OCI-LY7 (cell line): ENCODE measurements around the gene CD160. TPM values are rescaled to one million over a fixed set of nuclear protein-coding genes. Genes with fewer than 3 reads are reported as not detected.
"Not testable (repeated sequence)": the region's sequence is repeated elsewhere in the genome, so short reads cannot be mapped to it uniquely, and the experiment has no call there.

Source experiments
- BruUV-seq: library from RNA; stranded (reverse); fragments of 400-500 nt; replicated peaks from 2 replicates; lab custom pipeline; 2021; lab: Mats Ljungman, UMichigan
- CTCF ChIA-PET: fragments of 300-600 bp; sonication (Branson Sonifier 250); formaldehyde crosslinking; loops from one replicate; lab custom pipeline; 2022; ENCODE audit warnings: antibody characterized with exemption; ENCODE audit not compliant: unreplicated experiment; lab: Charles Lee
- POLR2A ChIA-PET: fragments of 300-600 bp; sonication (Branson Sonifier 250); formaldehyde crosslinking; loops from one replicate; lab custom pipeline; 2022; ENCODE audit warnings: antibody characterized with exemption; lab: Charles Lee
- DNase-seq: peaks from one replicate; pipeline ENCODE4 v3.0.0-alpha.2; 2015; ENCODE audit warnings: low spot score
- H2AFZ ChIP-seq: fragments of 200-600 bp; sonication (generic), shearing (Covaris generic); 2 replicates; pipeline ENCODE4 v1.6.1; 2014; ENCODE audit warnings: mild to moderate bottlenecking, antibody characterized with exemption, low read length, moderate library complexity
- H3K27ac ChIP-seq: fragments of 200-600 bp; sonication (generic); 2 replicates; pipeline ENCODE4 v1.5.1; 2014; ENCODE audit warnings: mixed run types, low read depth, mild to moderate bottlenecking, moderate library complexity, low read length, inconsistent platforms; ENCODE audit not compliant: poor library complexity, severe bottlenecking
- H3K36me3 ChIP-seq: fragments of 200-600 bp; sonication (generic); 2 replicates; pipeline ENCODE4 v1.6.1; 2014; ENCODE audit warnings: mild to moderate bottlenecking, antibody characterized with exemption, low read length, moderate library complexity, mixed read lengths; ENCODE audit not compliant: insufficient read depth
- H3K4me1 ChIP-seq: fragments of 200-600 bp; sonication (generic); 2 replicates; pipeline ENCODE4 v1.5.1; 2014; ENCODE audit warnings: mild to moderate bottlenecking, low read length; ENCODE audit not compliant: insufficient read depth, poor library complexity, severe bottlenecking
- H3K4me2 ChIP-seq: fragments of 200-600 bp; sonication (generic); 2 replicates; pipeline ENCODE4 v1.6.1; 2014; ENCODE audit warnings: mild to moderate bottlenecking, low read length
- H3K4me3 ChIP-seq: fragments of 200-600 bp; sonication (generic); 2 replicates; pipeline ENCODE4 v1.5.1; 2014; ENCODE audit warnings: mild to moderate bottlenecking, low read depth, low read length; ENCODE audit not compliant: poor library complexity, severe bottlenecking
- H3K79me2 ChIP-seq: fragments of 200-600 bp; sonication (generic); 2 replicates; pipeline ENCODE4 v1.6.1; 2016; ENCODE audit warnings: low read depth, mild to moderate bottlenecking, low read length, moderate library complexity, mixed read lengths; ENCODE audit not compliant: insufficient read depth
- H3K9me2 ChIP-seq: fragments of 200-600 bp; sonication (generic); 2 replicates; pipeline ENCODE4 v1.6.1; 2016; ENCODE audit warnings: mild to moderate bottlenecking, low read length, mixed read lengths; ENCODE audit not compliant: insufficient read depth
- H3K9me3 ChIP-seq: fragments of 200-600 bp; sonication (generic); 2 replicates; pipeline ENCODE4 v1.6.1; 2014; ENCODE audit warnings: mild to moderate bottlenecking, mixed run types, low read length, mixed read lengths
- H4K20me1 ChIP-seq: fragments of 200-600 bp; sonication (generic); 2 replicates; pipeline ENCODE4 v1.6.1; 2014; ENCODE audit warnings: mild to moderate bottlenecking, antibody characterized with exemption, low read length, moderate library complexity, mixed read lengths; ENCODE audit not compliant: insufficient read depth
- EZH2phosphoT487 ChIP-seq: fragments of 200-600 bp; sonication (generic); IDR thresholded peaks from 2 replicates; pipeline ENCODE4 v1.6.1; 2018; ENCODE audit warnings: low read depth, borderline replicate concordance, mild to moderate bottlenecking, mixed run types, antibody characterized with exemption, low read length, moderate library complexity, mixed read lengths
- intact Hi-C: fragments of 100-400 bp; cut with micrococcal nuclease; formaldehyde crosslinking; loops from one replicate; pipeline ENCODE4 v1.10.0; 2022; ENCODE audit not compliant: unreplicated experiment
- total RNA-seq, 2 experiments: library from RNA; depleted of rRNA in 1 of 2; stranded (reverse); fragments of >200 nt in 1 of 2; shearing (Covaris generic) in 1 of 2; gene quantifications; 2 replicates each; pipeline ENCODE4 v1.2.3, GENCODE V29; 2014 to 2022
- TF ChIP-seq, protein P1 (sequence below): fragments of 200-600 bp; sonication (generic); conservative IDR thresholded peaks from 2 replicates; pipeline ENCODE4 v1.5.1; 2014; ENCODE audit warnings: mild to moderate bottlenecking, antibody characterized with exemption, low read length, moderate library complexity, mixed read lengths

CD160 gene
- total RNA-seq, 2 experiments from 2014 or later: not detected

DNA sequence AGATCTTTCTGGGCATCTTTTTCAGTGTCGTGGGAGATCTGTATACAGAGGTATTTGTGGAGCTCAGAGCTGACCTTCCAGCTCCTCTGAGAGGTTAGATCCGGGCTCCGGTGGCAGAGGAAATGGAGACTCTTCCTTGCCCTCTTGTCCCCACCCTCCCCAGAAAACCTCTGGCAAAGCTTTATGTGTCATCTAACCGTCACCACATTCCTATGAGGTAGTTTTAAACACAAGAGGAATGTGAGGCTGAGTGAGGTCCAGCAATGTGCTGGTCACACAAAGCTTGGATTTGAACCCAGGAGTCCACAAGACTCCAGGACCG, 1.2 kb downstream of the CD160 start:
- ChIA-PET POLR2A (no interaction called here), CTCF (interaction anchor here (0.6 kb wide), 1 partner anchor 121 kb away, joined by 3 read pairs; no protein-coding TSS in a partner anchor)
- Histone ChIP-seq H3K4me2 (no peak overlapping the region), H3K27ac (no peak overlapping the region), H2AFZ (no peak overlapping the region), H3K36me3 (no peaks in the 10 kb centered on the region), H3K4me3 (no peak overlapping the region), H4K20me1 (no peaks in the 10 kb centered on the region), H3K9me3 (no peaks in the 10 kb centered on the region), H3K4me1 (peaks cover 3% of the 10 kb centered on the region), H3K79me2 (no peaks in the 10 kb centered on the region), H3K9me2 (no peaks in the 10 kb centered on the region)
- TF ChIP-seq EZH2phosphoT487: no peak
- TF ChIP-seq, protein P1, sequence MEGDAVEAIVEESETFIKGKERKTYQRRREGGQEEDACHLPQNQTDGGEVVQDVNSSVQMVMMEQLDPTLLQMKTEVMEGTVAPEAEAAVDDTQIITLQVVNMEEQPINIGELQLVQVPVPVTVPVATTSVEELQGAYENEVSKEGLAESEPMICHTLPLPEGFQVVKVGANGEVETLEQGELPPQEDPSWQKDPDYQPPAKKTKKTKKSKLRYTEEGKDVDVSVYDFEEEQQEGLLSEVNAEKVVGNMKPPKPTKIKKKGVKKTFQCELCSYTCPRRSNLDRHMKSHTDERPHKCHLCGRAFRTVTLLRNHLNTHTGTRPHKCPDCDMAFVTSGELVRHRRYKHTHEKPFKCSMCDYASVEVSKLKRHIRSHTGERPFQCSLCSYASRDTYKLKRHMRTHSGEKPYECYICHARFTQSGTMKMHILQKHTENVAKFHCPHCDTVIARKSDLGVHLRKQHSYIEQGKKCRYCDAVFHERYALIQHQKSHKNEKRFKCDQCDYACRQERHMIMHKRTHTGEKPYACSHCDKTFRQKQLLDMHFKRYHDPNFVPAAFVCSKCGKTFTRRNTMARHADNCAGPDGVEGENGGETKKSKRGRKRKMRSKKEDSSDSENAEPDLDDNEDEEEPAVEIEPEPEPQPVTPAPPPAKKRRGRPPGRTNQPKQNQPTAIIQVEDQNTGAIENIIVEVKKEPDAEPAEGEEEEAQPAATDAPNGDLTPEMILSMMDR: no peak
- no peak for DNase-seq
- no TSS peak for BruUV-seq
- intact Hi-C loops: no loop called here

DNA sequence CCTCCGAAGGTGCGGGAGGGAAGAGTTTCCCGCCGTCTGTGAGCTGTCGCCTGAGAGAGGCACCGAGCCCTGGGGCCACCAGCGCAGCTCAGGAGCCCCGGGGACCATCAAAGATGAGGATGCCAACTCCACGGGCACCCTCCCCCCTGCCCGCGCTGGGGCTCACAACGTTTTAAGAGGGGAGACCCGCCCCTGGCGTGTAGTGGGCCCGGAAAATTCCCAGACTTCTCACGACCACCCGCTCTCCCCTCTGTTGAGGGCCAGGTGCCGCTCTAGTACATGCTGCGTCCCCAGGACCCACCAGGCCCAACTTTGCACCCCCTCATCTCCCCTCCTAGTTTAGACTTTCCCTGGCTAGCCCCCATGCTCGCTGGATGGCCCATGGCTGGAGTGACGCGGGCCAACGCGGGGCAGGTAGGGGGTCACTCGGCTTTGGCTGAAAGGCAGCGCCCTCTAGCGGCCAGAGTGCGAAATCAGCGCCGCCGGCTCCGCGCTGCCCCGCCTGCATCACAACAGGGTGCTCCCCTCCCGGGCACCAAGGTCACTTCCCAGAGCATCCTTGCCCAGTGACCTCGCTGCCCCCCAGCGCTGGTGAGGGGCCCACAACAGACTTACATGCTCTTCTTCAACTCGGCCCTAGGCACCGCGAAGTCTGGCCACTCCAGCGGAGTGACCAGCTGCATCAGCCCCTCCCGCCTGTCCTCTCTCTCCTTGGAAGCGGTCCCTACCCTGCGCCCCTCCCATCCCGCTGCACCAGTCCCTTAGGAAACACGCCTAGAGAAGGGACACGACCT, 1.8 kb downstream of the CD160 start:
- intact Hi-C loops: no loop called here
- BruUV-seq: no TSS peak
- POLR2A ChIA-PET: no interaction called here

DNA sequence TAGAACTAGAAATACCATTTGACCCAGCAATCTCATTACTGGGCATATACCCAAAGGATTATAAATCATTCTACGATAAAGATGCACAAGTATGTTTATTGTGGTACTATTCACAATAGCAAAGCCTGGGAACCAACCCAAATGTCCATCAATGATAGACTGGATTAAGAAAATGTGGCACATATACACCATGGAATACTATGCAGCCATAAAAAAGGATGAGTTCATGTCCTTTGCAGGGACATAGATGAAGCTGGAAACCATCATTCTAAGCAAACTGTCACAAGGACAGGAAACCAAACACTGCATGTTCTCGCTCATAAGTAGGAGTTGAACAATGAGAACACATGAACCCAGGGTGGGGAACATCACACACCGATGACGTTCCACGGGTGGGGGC, 6.9 kb downstream of the CD160 start:
- H3K4me2 ChIP-seq, H4K20me1 ChIP-seq, DNase-seq, H3K9me2 ChIP-seq, H3K4me1 ChIP-seq, H3K36me3 ChIP-seq, H3K9me3 ChIP-seq, H3K4me3 ChIP-seq, BruUV-seq, H3K79me2 ChIP-seq, H3K27ac ChIP-seq, intact Hi-C loops, CTCF ChIA-PET, H2AFZ ChIP-seq, POLR2A ChIA-PET: not testable (repeated sequence)

More for the DNA sequence above, 1.8 kb downstream of the CD160 start:
- no peak overlapping the region for H2AFZ ChIP-seq
- H3K36me3 ChIP-seq: no peaks in the 10 kb centered on the region
- CTCF ChIA-PET: interaction anchor here (0.6 kb wide), 2 partner anchors 122 to 1944 kb away, joined by 3 read pairs; no protein-coding TSS in a partner anchor
- H3K4me2 ChIP-seq: peak overlapping the region; percentile 49; the same call in 1 of the 2 replicates
- TF ChIP-seq, protein P1: peak; percentile 90
- no peak for TF ChIP-seq EZH2phosphoT487
- no peaks in the 10 kb centered on the region for H3K9me3 ChIP-seq
- H3K27ac ChIP-seq: no peak overlapping the region
- H3K4me1 ChIP-seq: peaks cover 3% of the 10 kb centered on the region
- no peaks in the 10 kb centered on the region for H3K79me2 ChIP-seq
- no peak overlapping the region for H3K4me3 ChIP-seq
- no peaks in the 10 kb centered on the region for H3K9me2 ChIP-seq
- no peaks in the 10 kb centered on the region for H4K20me1 ChIP-seq
- DNase-seq: peak; percentile 69
